ENCODE data around the gene RNPEP.
A peak's percentile ranks its signal among the peaks of the same experiment; 100 is the strongest.

The RNPEP gene

GRCh38 chr1:201984446-201984845, 2.0 kb downstream of the RNPEP start:
- H3K4me3 ChIP-seq (ENCODE audit: low read length), result no peak overlapping the region
- no peak for DNase-seq (ENCODE audit: low read depth)
- TF ChIP-seq CTCF (conservative IDR thresholded peaks at IDR 0.05; ENCODE audit: low read depth, low read length), result no peak

- TF ChIP-seq CTCF (conservative IDR thresholded peaks at IDR 0.05; ENCODE audit: low read depth, low read length), result no peak
- no peak overlapping the region for H3K4me3 ChIP-seq (ENCODE audit: low read length)
- no peak for DNase-seq (ENCODE audit: low read depth)
Observed at GRCh38 chr1:201985355-201985754, 2.9 kb downstream of the RNPEP start.

GRCh38 chr1:201988601-201989000, 6.2 kb downstream of the RNPEP start:
- no peak for DNase-seq (ENCODE audit: low read depth)
- TF ChIP-seq CTCF (conservative IDR thresholded peaks at IDR 0.05; ENCODE audit: low read depth, low read length), result no peak
- no peak overlapping the region for H3K4me3 ChIP-seq (ENCODE audit: low read length)

- H3K4me3 ChIP-seq (ENCODE audit: low read length), result no peak overlapping the region
- DNase-seq (ENCODE audit: low read depth), result no peak
- TF ChIP-seq CTCF (conservative IDR thresholded peaks at IDR 0.05; ENCODE audit: low read depth, low read length), result no peak
Observed at GRCh38 chr1:201989354-201990128, 7.1 kb downstream of the RNPEP start.

- TF ChIP-seq CTCF (conservative IDR thresholded peaks at IDR 0.05; ENCODE audit: low read depth, low read length), result no peak
- DNase-seq (ENCODE audit: low read depth), result no peak
- H3K4me3 ChIP-seq (ENCODE audit: low read length), result no peak overlapping the region
Observed at GRCh38 chr1:201990427-201990826, 8.0 kb downstream of the RNPEP start.

- DNase-seq (ENCODE audit: low read depth), result no peak
- no peak overlapping the region for H3K4me3 ChIP-seq (ENCODE audit: low read length)
- peak; percentile 90 for TF ChIP-seq CTCF (conservative IDR thresholded peaks at IDR 0.05; ENCODE audit: low read depth, low read length)
Observed at GRCh38 chr1:201999625-202000238, 17.3 kb downstream of the RNPEP start.

- H3K4me3 ChIP-seq (ENCODE audit: low read length), result no peak overlapping the region
- no peak for TF ChIP-seq CTCF (conservative IDR thresholded peaks at IDR 0.05; ENCODE audit: low read depth, low read length)
- DNase-seq (ENCODE audit: low read depth), result no peak
Observed at GRCh38 chr1:202002507-202002906, 20.1 kb downstream of the RNPEP start.

All from retinal pigment epithelial cell (primary cell).